Activated CD4-positive, alpha-beta memory T cell treated with anti-CD3 and anti-CD28 coated beads for 36 hours (primary cell): ENCODE data around the gene ODAD2. TPM values are rescaled to one million over a fixed set of nuclear protein-coding genes. Genes with fewer than 3 reads are reported as not detected.
"Not testable (repeated sequence)": the region's sequence is repeated elsewhere in the genome, so short reads cannot be mapped to it uniquely, and the experiment has no call there.

ENCODE experiments used
- CTCF ChIA-PET: fragments of 350-600 bp; sonication (Branson Sonifier 250); formaldehyde crosslinking; loops from one replicate; lab custom pipeline; 2021; ENCODE audit warnings: antibody characterized with exemption, inconsistent platforms; lab: Charles Lee
- POLR2A ChIA-PET: fragments of 350-600 bp; sonication (Branson Sonifier 250); formaldehyde crosslinking; loops from one replicate; lab custom pipeline; 2021; ENCODE audit warnings: antibody characterized with exemption; lab: Charles Lee
- DNase-seq: peaks from one replicate; pipeline ENCODE4 v3.0.0-alpha.2; 2020
- H3K27ac Mint-ChIP-seq: one replicate; pipeline ENCODE4 v1.8.0; 2021; ENCODE audit warnings: mixed read lengths
- H3K27me3 Mint-ChIP-seq: one replicate; pipeline ENCODE4 v1.8.0; 2021; ENCODE audit warnings: mixed read lengths
- H3K36me3 Mint-ChIP-seq: one replicate; pipeline ENCODE4 v1.8.0; 2021; ENCODE audit warnings: mixed read lengths
- H3K4me1 Mint-ChIP-seq: one replicate; pipeline ENCODE4 v1.8.0; 2021; ENCODE audit warnings: low read depth, mixed read lengths
- H3K4me3 Mint-ChIP-seq: one replicate; pipeline ENCODE4 v1.8.0; 2021; ENCODE audit warnings: mild to moderate bottlenecking, mixed read lengths
- H3K9me3 Mint-ChIP-seq: one replicate; pipeline ENCODE4 v1.8.0; 2021; ENCODE audit warnings: mixed read lengths
- intact Hi-C: fragments of 100-400 bp; cut with micrococcal nuclease; formaldehyde crosslinking; loops from one replicate; pipeline ENCODE4 v1.15.1; 2023
- total RNA-seq, 2 experiments: library from RNA; stranded (reverse); gene quantifications; one replicate each; pipeline ENCODE4 v1.2.3, GENCODE V29; 2021

Gene ODAD2
- total RNA-seq, 2 experiments from 2014 or later: 0.10 TPM; not detected in 1

GRCh38 chr10:27998178-27998953 lies 513 bp downstream of the ODAD2 start:
- intact Hi-C loops: loop anchor here (10.0 kb wide), 1 partner anchor 254 kb away; the partner anchor contains the start of gene MKX
- ChIA-PET CTCF (no interaction called here), POLR2A (no interaction called here)
- Mint-ChIP-seq H3K9me3 (no peaks in the 10 kb centered on the region), H3K4me3 (peak overlapping the region; percentile 75), H3K27me3 (peaks cover 40% of the 10 kb centered on the region), H3K4me1 (peaks cover 11% of the 10 kb centered on the region), H3K27ac (no peak overlapping the region), H3K36me3 (no peaks in the 10 kb centered on the region)
- peak; percentile 29 for DNase-seq

- no peak for DNase-seq
- POLR2A ChIA-PET: no interaction called here
- H3K4me1 Mint-ChIP-seq: peaks cover 11% of the 10 kb centered on the region
These were observed 1.1 kb downstream of the ODAD2 start for GRCh38 chr10:27997865-27998177.

GRCh38 chr10:27995311-27995710 lies 3.6 kb downstream of the ODAD2 start:
- H3K9me3 Mint-ChIP-seq: no peaks in the 10 kb centered on the region
- intact Hi-C loops: loop anchor here (10.0 kb wide), 1 partner anchor 251 kb away; the partner anchor contains the start of gene MKX
- CTCF ChIA-PET: interaction anchor here (0.6 kb wide), 1 partner anchor 1520 kb away, joined by 3 read pairs; no protein-coding TSS in a partner anchor

More at GRCh38 chr10:27997865-27998177, 1.1 kb downstream of the ODAD2 start:
- Mint-ChIP-seq H3K27me3 (peaks cover 38% of the 10 kb centered on the region), H3K27ac (no peak overlapping the region), H3K9me3 (no peaks in the 10 kb centered on the region), H3K4me3 (peak overlapping the region; percentile 75), H3K36me3 (no peaks in the 10 kb centered on the region)
- CTCF ChIA-PET: interaction anchor here (0.9 kb wide), 1 partner anchor 10 kb away, joined by 3 read pairs; no protein-coding TSS in a partner anchor
- intact Hi-C loops: loop anchor here (10.0 kb wide), 1 partner anchor 253 kb away; the partner anchor contains the start of gene MKX

GRCh38 chr10:27989357-27989756 lies 9.5 kb downstream of the ODAD2 start:
- intact Hi-C loops: not testable (repeated sequence)
- POLR2A ChIA-PET: interaction anchor here (0.7 kb wide), 1 partner anchor 422 kb away, joined by 3 read pairs; no protein-coding TSS in a partner anchor
- peaks cover 12% of the 10 kb centered on the region for H3K27me3 Mint-ChIP-seq

More at GRCh38 chr10:27995311-27995710, 3.6 kb downstream of the ODAD2 start:
- H3K4me1 Mint-ChIP-seq: peaks cover 11% of the 10 kb centered on the region
- DNase-seq: no peak
- no peaks in the 10 kb centered on the region for H3K36me3 Mint-ChIP-seq
- POLR2A ChIA-PET: no interaction called here
- H3K27ac Mint-ChIP-seq: no peak overlapping the region
- H3K27me3 Mint-ChIP-seq: peaks cover 35% of the 10 kb centered on the region
- no peak overlapping the region for H3K4me3 Mint-ChIP-seq

GRCh38 chr10:27986821-27987220 lies 12.1 kb downstream of the ODAD2 start:
- DNase-seq: no peak
- H3K4me1 Mint-ChIP-seq: no peaks in the 10 kb centered on the region
- POLR2A ChIA-PET: no interaction called here
- intact Hi-C loops: no loop called here
- CTCF ChIA-PET: no interaction called here
- peaks cover 3% of the 10 kb centered on the region for H3K27me3 Mint-ChIP-seq
- H3K27ac Mint-ChIP-seq: no peak overlapping the region
- no peak overlapping the region for H3K4me3 Mint-ChIP-seq
- no peaks in the 10 kb centered on the region for H3K9me3 Mint-ChIP-seq
- H3K36me3 Mint-ChIP-seq: no peaks in the 10 kb centered on the region

More at GRCh38 chr10:27989357-27989756, 9.5 kb downstream of the ODAD2 start:
- not testable (repeated sequence) for H3K4me1 Mint-ChIP-seq, H3K27ac Mint-ChIP-seq, H3K4me3 Mint-ChIP-seq, DNase-seq, H3K9me3 Mint-ChIP-seq, H3K36me3 Mint-ChIP-seq
- CTCF ChIA-PET: interaction anchor here (0.6 kb wide), 1 partner anchor 639 kb away, joined by 3 read pairs; no protein-coding TSS in a partner anchor

GRCh38 chr10:27982875-27983543 lies 15.9 kb downstream of the ODAD2 start:
- no peak for DNase-seq
- POLR2A ChIA-PET: no interaction called here
- Mint-ChIP-seq H3K4me1 (no peaks in the 10 kb centered on the region), H3K36me3 (no peaks in the 10 kb centered on the region), H3K4me3 (no peak overlapping the region), H3K27me3 (no peaks in the 10 kb centered on the region), H3K27ac (no peak overlapping the region), H3K9me3 (no peaks in the 10 kb centered on the region)
- intact Hi-C loops: no loop called here
- CTCF ChIA-PET: no interaction called here

GRCh38 chr10:27981744-27982143 lies 17.1 kb downstream of the ODAD2 start:
- H3K9me3 Mint-ChIP-seq: no peaks in the 10 kb centered on the region

GRCh38 chr10:27970795-27971194 lies 28.1 kb downstream of the ODAD2 start:
- H3K9me3 Mint-ChIP-seq, DNase-seq, H3K4me3 Mint-ChIP-seq, H3K27me3 Mint-ChIP-seq, intact Hi-C loops, CTCF ChIA-PET, H3K36me3 Mint-ChIP-seq, H3K27ac Mint-ChIP-seq, H3K4me1 Mint-ChIP-seq, POLR2A ChIA-PET: not testable (repeated sequence)

More at GRCh38 chr10:27981744-27982143, 17.1 kb downstream of the ODAD2 start:
- no peak for DNase-seq
- ChIA-PET POLR2A (interaction anchor here (0.6 kb wide), 1 partner anchor 40 kb away, joined by 3 read pairs; no protein-coding TSS in a partner anchor), CTCF (no interaction called here)
- Mint-ChIP-seq H3K36me3 (no peaks in the 10 kb centered on the region), H3K27me3 (no peaks in the 10 kb centered on the region), H3K27ac (no peak overlapping the region), H3K4me3 (no peak overlapping the region), H3K4me1 (no peaks in the 10 kb centered on the region)
- intact Hi-C loops: no loop called here

- H3K27ac Mint-ChIP-seq, DNase-seq, intact Hi-C loops, CTCF ChIA-PET, H3K4me1 Mint-ChIP-seq, POLR2A ChIA-PET, H3K9me3 Mint-ChIP-seq, H3K4me3 Mint-ChIP-seq, H3K27me3 Mint-ChIP-seq, H3K36me3 Mint-ChIP-seq: not testable (repeated sequence)
These were observed 28.9 kb downstream of the ODAD2 start for GRCh38 chr10:27969931-27970330.

- Mint-ChIP-seq H3K27me3 (no peaks in the 10 kb centered on the region), H3K36me3 (no peaks in the 10 kb centered on the region), H3K4me1 (peaks cover 11% of the 10 kb centered on the region), H3K27ac (no peak overlapping the region), H3K9me3 (no peaks in the 10 kb centered on the region), H3K4me3 (no peak overlapping the region)
- POLR2A ChIA-PET: no interaction called here
- intact Hi-C loops: loop anchor here (5.0 kb wide), 1 partner anchor 218 kb away; no protein-coding TSS in a partner anchor
- CTCF ChIA-PET: no interaction called here
- no peak for DNase-seq
These were observed 39.7 kb downstream of the ODAD2 start for GRCh38 chr10:27959093-27959715.

GRCh38 chr10:27958383-27958782 lies 40.5 kb downstream of the ODAD2 start:
- H3K27ac Mint-ChIP-seq, H3K9me3 Mint-ChIP-seq, H3K36me3 Mint-ChIP-seq, CTCF ChIA-PET, H3K27me3 Mint-ChIP-seq, POLR2A ChIA-PET, DNase-seq: not testable (repeated sequence)
- H3K4me3 Mint-ChIP-seq: peak overlapping the region; percentile 29
- intact Hi-C loops: loop anchor here (5.0 kb wide), 1 partner anchor 219 kb away; no protein-coding TSS in a partner anchor
- peaks cover 11% of the 10 kb centered on the region for H3K4me1 Mint-ChIP-seq

- Mint-ChIP-seq H3K27ac (no peak overlapping the region), H3K27me3 (peaks cover 2% of the 10 kb centered on the region), H3K4me1 (no peaks in the 10 kb centered on the region), H3K36me3 (no peaks in the 10 kb centered on the region), H3K9me3 (no peaks in the 10 kb centered on the region), H3K4me3 (no peak overlapping the region)
- DNase-seq: no peak
- POLR2A ChIA-PET: no interaction called here
- intact Hi-C loops: no loop called here
- CTCF ChIA-PET: no interaction called here
These were observed 48.7 kb downstream of the ODAD2 start for GRCh38 chr10:27950242-27950564.
